ENCODE results near the gene GPR161. TPM values are rescaled to one million over a fixed set of nuclear protein-coding genes. Genes with fewer than 3 reads are reported as not detected.
"Not testable (repeated sequence)": the region's sequence is repeated elsewhere in the genome, so short reads cannot be mapped to it uniquely, and the experiment has no call there.

Gene GPR161
- total RNA-seq, 1 experiment from 2014 or later, result 8.4 TPM

DNA sequence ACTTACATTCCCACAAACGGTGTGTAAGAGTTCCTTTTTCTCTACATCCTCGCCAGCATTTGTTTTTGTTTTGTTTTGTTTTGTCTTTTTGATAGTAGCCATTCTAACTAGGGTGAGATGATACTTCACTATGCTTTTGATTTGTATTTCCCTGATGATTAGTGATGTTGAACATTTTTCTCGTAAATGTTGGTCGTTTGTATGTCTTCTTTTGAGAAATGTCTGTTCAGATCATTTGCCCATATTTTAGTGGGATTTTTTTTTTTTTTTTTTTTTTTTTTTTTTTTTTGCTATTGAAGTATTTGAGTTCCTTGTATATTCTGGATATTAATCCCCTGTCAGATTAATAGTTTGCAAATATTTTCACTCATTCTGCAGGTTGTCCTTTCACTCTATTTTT, 19.2 kb upstream of the GPR161 start:
- Mint-ChIP-seq H3K4me1 (ENCODE audit: low read depth, unreplicated experiment) (no peaks in the 10 kb centered on the region), H3K4me3 (ENCODE audit: low read depth, unreplicated experiment) (no peak overlapping the region), H3K27me3 (ENCODE audit: unreplicated experiment) (no peaks in the 10 kb centered on the region), H3K36me3 (ENCODE audit: insufficient read depth, unreplicated experiment) (no peaks in the 10 kb centered on the region), H3K9me3 (ENCODE audit: low read depth, unreplicated experiment) (peaks cover 16% of the 10 kb centered on the region), H3K27ac (ENCODE audit: unreplicated experiment) (no peak overlapping the region)
- DNase-seq, result no peak
- CTCF ChIA-PET, result no interaction called here
- intact Hi-C loops (cut with micrococcal nuclease; ENCODE audit: unreplicated experiment), result no loop called here
- BruUV-seq (replicated peaks), result no TSS peak
- TF ChIP-seq CTCF (IDR thresholded peaks at IDR 0.05; ENCODE audit: unreplicated experiment), result no peak

- CTCF ChIA-PET; H3K4me1 Mint-ChIP-seq (ENCODE audit: low read depth, unreplicated experiment); DNase-seq; H3K27ac Mint-ChIP-seq (ENCODE audit: unreplicated experiment); H3K27me3 Mint-ChIP-seq (ENCODE audit: unreplicated experiment); H3K9me3 Mint-ChIP-seq (ENCODE audit: low read depth, unreplicated experiment); intact Hi-C loops (cut with micrococcal nuclease; ENCODE audit: unreplicated experiment); H3K4me3 Mint-ChIP-seq (ENCODE audit: low read depth, unreplicated experiment); BruUV-seq (replicated peaks); H3K36me3 Mint-ChIP-seq (ENCODE audit: insufficient read depth, unreplicated experiment): not testable (repeated sequence)
Measured at GRCh38 chr1:168154707-168155106, 18.0 kb upstream of the GPR161 start.

GRCh38 chr1:168151935-168152334, 15.2 kb upstream of the GPR161 start:
- intact Hi-C loops (cut with micrococcal nuclease; ENCODE audit: unreplicated experiment), result no loop called here
- BruUV-seq (replicated peaks), result no TSS peak
- no peak for TF ChIP-seq CTCF (IDR thresholded peaks at IDR 0.05; ENCODE audit: unreplicated experiment)

DNA sequence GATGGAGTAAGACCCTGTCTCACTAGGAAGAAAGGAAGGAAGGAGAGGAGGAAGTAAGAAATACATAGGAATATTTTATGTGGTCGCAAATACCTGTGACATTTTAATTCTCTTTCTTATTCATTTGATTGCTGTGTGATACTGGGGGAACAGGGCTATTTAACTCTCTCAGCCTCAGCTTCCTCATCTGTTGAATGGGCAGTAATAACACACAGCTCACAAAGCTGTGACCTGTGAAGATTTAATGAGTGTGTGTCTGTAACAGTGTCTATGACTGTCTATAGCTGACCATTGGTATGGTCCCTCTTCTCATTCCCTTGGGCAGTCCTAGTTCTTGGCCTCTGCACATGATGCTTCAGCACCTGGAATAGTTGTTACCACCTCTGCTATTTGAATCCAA, 13.6 kb upstream of the GPR161 start:
- TF ChIP-seq CTCF (IDR thresholded peaks at IDR 0.05; ENCODE audit: unreplicated experiment), result no peak

More at GRCh38 chr1:168151935-168152334, 15.2 kb upstream of the GPR161 start:
- Mint-ChIP-seq H3K27me3 (ENCODE audit: unreplicated experiment) (no peaks in the 10 kb centered on the region), H3K9me3 (ENCODE audit: low read depth, unreplicated experiment) (no peaks in the 10 kb centered on the region), H3K27ac (ENCODE audit: unreplicated experiment) (no peak overlapping the region), H3K4me3 (ENCODE audit: low read depth, unreplicated experiment) (no peak overlapping the region), H3K36me3 (ENCODE audit: insufficient read depth, unreplicated experiment) (no peaks in the 10 kb centered on the region), H3K4me1 (ENCODE audit: low read depth, unreplicated experiment) (no peaks in the 10 kb centered on the region)
- CTCF ChIA-PET, result no interaction called here
- DNase-seq, result no peak

DNA sequence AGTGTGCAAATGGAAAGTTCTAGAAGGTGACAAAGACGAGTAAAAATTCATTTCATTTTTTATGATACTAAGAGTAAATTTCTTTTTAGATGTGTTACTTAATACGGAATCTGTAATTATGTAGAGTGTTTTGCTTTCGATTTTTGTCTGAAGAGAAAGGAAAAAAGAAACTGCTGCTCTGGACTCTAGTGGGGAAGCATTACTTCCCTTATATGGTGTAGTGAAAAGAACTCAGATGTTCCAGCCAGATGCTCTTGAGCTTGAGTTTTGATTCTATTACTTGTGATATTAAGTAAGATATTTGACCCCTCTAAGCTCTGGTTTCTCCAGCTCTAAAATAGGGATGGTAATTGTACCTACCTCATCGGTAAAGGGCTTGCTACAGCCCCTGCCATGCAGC, 12.2 kb upstream of the GPR161 start:
- Mint-ChIP-seq H3K4me1 (ENCODE audit: low read depth, unreplicated experiment) (no peaks in the 10 kb centered on the region), H3K4me3 (ENCODE audit: low read depth, unreplicated experiment) (no peak overlapping the region), H3K36me3 (ENCODE audit: insufficient read depth, unreplicated experiment) (no peaks in the 10 kb centered on the region), H3K27me3 (ENCODE audit: unreplicated experiment) (no peaks in the 10 kb centered on the region), H3K27ac (ENCODE audit: unreplicated experiment) (no peak overlapping the region), H3K9me3 (ENCODE audit: low read depth, unreplicated experiment) (no peaks in the 10 kb centered on the region)
- CTCF ChIA-PET, result no interaction called here
- intact Hi-C loops (cut with micrococcal nuclease; ENCODE audit: unreplicated experiment), result loop anchor here (5.0 kb wide), 1 partner anchor 67 kb away; no protein-coding TSS in a partner anchor
- TF ChIP-seq CTCF (IDR thresholded peaks at IDR 0.05; ENCODE audit: unreplicated experiment), result no peak
- BruUV-seq (replicated peaks), result no TSS peak
- no peak for DNase-seq

More for the DNA sequence above, 13.6 kb upstream of the GPR161 start:
- intact Hi-C loops (cut with micrococcal nuclease; ENCODE audit: unreplicated experiment), result no loop called here
- CTCF ChIA-PET, result no interaction called here
- Mint-ChIP-seq H3K36me3 (ENCODE audit: insufficient read depth, unreplicated experiment) (no peaks in the 10 kb centered on the region), H3K4me3 (ENCODE audit: low read depth, unreplicated experiment) (no peak overlapping the region), H3K4me1 (ENCODE audit: low read depth, unreplicated experiment) (no peaks in the 10 kb centered on the region), H3K27me3 (ENCODE audit: unreplicated experiment) (no peaks in the 10 kb centered on the region), H3K9me3 (ENCODE audit: low read depth, unreplicated experiment) (no peaks in the 10 kb centered on the region), H3K27ac (ENCODE audit: unreplicated experiment) (no peak overlapping the region)
- no peak for DNase-seq
- no TSS peak for BruUV-seq (replicated peaks)
